HG02884 (cell line): ENCODE measurements around the gene TENM4.

Experiments
- ATAC-seq: cut with Tn5 transposase; IDR thresholded peaks from one replicate; pipeline ENCODE4 v1.9.1; 2021; ENCODE audit warnings: mild to moderate bottlenecking, moderate library complexity; ENCODE audit not compliant: unreplicated experiment

The TENM4 gene

DNA sequence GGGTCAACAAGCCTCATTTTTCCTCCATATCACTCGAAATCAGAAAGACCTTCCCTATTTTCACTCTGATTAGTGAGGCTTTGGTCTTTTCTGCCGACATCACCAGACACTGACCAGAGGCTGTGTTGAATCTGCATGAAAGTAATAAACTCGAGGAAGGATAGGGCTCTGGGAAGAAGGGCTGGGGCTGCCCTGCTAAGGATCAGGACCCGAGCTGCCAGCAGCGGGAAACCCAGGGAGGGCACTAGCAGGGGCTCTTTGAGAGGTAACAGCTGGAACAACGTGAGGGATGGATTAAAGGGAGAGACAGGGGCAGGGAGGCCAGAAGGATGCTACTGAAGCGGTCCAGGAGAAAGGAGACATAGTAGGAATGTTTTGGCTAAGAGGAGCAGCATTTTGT lies 488.7 kb downstream of the TENM4 start:
- no peak for ATAC-seq

DNA sequence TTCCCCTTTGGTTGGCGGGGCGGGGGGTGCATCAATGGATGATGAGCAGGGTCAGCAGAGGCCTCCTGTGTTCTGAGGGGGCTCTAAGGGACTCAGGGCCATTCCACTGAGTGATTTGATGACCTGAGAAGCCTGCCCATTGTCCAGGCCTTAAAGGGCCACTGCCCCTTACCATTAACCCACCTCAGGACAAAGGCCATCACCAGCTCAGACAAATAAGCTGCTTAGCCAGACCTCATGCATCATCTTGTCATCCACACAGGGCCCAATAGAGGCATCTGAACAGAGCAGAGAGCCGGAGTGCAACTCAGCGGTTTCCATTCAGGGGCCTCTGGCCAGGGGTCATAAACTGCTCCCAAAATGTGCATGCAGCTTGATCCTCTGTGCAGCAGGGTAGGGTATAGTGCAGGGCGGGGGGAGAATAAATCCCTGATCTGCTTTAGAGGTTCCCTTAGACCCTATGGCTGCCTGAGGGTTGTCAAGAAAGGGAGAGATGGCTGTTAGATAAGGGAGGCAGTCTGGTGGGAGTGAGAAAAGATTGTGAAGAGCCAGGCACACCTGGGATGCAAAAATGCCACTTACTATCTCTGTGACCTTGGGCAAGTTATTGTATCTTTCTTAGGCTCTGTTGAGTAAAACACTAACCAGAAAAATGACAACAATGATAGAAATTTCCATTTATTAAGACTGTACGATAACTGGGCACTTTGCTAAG lies 490.7 kb downstream of the TENM4 start:
- no peak for ATAC-seq

DNA sequence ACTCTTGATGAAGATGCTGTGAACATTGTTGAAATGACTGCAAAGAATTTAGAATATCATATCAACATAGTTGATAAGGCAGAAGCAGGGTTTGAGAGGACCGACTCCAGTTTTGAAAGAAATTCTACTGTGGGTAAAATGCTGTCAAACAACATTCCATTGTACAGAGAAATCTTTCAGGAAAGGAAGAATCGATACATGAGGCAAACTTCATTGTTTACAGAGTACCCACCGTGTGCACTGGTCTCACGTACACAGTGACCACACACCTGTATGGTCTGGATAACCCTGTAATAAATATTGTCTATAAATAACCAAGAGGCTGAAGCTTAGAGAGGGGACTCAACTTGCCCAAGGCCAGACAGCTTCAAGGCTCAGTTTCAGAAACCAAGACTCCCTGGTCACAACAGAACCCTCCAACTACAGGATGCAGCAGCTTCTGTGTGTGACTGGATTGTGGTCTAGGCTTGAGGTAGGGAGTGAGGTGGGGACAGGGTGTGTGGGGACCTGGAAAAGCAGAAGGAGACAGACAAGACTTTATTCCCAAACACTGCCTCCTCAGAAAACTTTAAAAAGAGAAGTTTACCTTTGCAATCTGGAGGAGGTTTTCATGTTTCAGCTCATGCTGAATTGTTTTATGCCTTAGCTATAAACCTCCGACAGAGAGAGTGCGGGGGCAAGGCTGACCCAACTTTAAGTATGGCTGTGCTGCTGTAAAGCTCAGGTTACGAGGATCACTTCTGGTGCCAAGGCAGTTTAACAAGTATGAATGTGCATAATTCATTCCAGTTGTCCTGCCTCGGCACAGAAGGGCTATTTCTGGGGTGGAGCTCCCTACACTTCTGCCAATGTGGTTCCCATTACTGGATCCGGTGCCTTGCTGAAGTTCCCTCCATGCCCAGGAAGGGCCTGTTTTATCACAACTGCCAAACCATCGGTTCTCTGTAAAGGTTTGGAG lies 493.6 kb downstream of the TENM4 start:
- ATAC-seq = no peak

DNA sequence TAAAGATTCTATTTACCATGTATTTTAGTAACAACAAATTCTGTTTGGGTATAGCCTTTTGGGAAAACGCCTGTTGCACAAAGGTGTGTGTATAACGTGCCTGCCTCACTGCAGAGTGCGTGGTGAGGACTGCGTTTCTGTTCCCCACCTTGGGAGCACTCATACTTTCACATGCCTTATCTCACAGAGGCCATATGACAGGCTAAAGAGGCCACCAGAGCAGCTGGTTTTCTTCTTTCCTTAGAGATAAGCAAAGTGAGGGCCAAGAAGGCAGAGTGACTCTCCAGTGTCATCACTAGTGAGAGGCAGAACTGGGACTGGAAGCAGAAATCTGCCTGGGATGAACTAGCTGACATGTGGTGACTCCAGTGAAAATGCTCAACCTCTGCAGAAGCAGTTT lies 497.0 kb downstream of the TENM4 start:
- no peak for ATAC-seq

DNA sequence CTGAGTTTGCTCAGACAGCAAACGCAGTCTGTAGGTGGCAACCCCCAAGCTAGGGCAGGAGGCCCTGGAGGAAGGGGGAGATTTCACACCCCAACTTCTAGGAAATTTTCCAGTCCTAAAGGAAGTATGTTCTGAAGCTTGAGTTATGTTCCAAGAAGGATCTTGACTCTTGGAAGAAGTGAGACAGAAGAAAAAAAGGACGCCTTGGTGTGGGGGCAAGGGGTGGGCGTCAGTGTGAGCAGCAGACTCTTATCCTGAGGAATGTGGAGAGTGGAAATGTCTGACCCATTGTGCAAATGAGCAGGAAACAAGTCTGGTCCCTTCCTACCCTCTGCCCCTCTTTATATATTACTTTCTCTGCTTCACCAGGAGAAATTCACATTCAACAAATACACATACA lies 497.7 kb downstream of the TENM4 start:
- ATAC-seq = no peak

DNA sequence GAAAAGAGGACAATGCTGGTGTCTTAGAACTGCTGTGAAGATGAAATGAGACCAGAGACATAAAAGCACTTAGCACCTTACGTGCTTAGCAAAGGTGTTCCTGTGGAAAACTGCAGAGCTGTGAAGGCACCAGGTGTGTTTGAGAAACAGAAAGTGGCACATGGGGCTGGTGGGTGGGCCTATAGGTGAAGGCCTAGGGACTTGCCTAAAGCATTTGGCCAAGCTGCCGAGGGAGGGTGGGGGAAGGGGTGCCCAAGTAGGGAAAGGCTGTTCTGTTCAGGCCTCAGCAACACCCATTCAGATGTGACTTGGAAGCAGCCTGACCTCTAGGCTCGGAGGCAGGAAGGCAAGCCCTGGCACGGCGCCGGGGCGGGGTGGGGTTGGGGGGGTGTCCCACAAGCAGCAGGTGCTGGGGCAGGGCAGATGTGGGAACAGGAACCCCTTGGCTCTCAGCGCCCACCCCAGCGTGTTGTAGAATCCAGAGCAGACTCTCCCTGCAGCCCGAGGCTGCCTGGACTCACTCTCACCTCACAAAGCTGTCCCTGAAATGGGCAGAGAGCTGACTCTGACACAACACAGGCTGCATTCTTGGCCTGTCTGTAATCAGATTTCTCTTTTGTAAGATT lies 499.5 kb downstream of the TENM4 start:
- ATAC-seq = no peak

DNA sequence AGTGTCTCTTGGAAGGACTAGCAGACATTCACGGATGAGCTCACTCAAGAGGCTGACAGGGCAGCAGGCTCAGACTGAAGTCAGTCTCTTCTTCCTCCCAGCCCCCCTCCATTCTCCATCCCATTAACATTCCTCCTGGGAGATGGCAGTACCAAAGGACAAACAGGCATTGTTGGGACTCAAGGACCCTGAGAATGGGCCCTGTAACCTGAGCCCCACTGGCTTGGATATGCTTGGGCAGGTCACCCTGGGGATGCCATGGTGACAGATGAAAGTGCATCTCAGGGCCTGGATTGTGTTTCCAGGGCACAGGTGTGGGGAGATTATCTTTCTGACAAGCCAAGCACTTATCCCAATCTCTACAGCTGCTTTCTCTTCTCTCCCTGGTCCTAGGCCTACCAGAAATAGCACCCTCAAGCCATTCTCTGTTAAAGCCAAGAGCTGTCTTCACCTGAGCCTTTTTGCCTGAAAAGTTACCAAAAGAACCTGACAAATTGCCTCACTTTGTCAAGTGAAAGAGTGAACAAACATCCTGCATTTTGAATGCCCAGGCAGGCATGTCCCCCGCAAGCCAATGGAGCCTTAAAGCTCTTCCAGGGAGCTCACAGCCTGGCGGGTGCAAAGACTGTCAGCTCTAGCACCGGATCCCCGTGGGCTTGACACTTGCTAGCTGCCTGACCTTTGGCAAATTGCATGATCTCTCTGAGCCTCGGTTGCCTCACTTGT lies 500.2 kb downstream of the TENM4 start:
- ATAC-seq = no peak

DNA sequence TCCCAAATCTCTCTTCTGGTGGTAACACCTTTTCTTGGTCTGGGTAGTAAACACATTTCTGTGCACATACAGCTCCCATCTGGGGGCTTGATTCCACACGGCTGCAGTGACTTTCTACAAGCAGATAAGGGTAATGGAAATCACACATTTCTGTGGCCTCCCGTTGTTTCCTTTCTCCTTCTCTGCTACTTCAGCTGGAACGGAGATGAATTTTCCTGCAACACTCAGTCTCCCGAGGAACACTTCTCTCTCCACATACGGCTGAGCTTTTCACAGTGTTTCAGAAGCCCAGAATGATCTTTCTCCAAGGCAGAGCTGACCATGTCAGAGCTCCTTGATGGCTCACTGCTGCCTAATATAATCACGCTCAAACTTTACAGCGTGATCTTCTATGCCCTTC lies 501.9 kb downstream of the TENM4 start:
- no peak for ATAC-seq

DNA sequence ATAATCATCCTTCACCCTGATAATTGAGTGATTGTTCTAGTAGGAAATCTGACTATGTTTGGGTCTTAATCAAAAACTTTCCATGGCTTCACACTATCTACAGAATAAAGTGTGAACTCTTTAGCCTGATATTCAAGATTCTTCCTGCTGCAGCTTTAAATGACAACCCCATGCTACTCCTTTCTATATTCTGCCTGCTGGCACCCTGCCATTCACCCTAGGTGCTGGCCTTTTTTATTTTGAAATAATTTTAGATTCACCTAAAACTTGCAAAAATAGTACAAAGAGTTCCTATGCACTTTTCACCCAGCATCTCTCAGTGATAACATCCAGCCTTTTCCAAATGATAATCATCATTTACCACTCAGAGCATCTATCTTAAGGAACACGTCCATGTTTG lies 502.8 kb downstream of the TENM4 start:
- ATAC-seq = no peak

DNA sequence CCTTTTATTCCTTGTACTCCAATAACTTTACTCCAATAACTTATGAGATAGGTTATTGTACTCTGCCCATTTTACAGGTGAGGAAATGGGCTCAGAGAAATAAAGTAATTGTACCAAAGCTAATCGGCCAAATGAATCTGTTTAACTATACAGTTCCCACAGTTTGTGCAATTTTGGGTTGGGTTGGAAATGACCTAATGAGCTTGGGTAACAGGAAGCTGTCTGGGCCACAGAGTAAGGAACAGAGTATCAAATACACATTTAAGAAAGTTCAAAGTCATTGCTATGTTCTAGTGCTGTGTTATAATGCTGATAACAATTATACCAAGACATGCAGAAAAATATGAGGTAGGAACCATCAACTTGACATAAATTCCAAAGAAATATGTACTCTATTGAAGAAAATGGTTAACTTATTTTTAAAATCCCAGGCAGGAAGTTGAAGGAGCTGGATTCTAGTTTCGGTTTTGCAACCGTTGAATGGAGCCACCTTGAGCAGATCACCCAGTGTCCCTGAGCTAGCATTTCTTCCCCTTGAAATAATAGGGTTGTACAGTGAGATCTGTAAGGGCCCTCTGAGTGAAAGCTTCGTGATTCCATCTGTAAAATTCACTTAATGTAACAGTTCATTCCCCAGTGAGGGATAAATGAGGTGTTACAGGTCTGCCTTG lies 505.3 kb downstream of the TENM4 start:
- no peak for ATAC-seq

DNA sequence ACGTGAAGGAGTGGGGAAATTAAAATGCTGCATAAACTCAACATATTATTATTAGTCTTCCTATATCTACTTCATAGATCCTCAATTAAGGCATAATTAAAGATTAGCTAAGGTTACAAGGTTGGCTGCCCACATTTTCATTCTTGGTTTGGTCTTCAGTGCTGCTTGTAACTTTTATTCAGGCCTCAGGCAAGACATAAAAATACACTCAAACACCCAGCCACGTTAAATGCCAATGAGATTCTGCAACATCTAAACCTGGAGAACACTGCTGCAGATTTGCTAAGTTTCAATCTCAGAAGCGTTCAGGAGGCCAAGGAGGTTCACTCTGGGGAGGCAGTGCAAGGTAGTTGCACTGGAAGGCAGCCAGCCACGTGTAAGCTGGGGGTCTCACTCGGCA lies 507.5 kb downstream of the TENM4 start:
- ATAC-seq = no peak

DNA sequence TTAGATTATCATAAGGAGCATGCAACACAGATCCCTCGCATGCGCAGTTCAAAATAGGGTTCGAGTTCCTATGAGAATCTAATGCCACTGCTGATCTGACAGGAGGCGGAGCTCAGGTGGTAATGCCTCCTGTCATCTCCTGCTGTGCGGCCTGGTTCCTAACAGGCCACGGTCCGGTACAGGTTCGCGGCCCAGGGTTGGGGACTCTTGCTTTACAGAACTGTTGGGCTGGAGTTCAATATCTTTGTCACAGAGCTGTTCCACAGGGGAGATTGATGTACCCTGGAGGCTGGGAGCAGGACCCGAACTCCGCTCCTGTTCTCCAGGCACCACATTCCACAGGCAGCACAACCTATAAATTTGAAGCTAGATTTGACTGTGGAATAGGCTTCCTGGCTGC lies 508.1 kb downstream of the TENM4 start:
- no peak for ATAC-seq

DNA sequence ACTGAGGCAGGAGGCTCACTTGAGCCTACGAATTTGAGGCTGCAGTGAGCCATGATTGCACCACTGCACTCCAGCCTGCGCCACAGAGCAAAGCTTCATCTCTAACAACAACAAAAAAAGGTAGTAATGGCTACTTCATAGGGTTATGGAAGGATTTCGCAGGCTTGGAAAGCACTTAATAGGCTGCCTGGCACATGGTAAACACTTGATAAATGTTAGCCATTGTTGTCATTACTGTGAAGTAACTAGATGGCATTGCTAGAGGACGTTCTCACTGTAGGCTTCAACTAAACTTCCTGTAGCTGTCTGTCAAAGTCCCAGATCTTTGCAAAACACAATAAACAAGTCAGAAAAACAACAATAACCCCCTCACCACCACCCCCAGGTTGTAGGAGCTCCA lies 508.9 kb downstream of the TENM4 start:
- ATAC-seq = no peak

DNA sequence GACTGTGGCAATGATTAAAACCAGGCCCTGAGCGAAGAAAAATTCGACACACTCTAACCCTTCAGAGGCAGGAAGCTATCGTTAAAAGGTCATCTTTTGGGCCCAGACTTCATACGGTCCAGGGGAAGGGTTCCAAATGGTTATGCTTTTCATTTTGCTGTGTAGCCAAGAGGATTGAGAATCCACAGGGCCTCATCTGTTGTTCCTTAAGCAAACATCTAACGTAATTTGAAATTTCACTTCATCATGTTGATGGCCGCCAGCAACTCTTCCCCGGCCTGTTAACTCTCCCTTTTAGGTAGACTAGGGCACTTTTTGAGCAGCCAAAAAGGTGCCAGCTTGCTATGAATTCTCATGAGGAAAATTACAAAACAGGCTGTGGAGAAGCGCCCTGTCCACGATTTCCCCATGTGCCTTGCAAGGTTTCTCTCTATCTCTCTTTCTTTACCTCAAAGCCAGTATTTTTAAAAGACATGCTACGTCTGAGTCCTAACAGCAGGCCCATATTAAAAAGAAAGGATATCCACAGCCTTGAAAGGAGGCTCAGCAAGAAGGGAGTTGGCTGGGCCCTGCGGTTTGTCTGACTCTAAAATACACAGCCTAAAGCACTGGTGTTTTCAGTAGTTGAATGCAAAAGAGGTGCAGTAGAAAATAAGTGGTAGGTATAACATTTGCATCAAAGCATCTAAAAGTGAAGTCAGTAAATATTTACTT lies 509.9 kb downstream of the TENM4 start:
- no peak for ATAC-seq

DNA sequence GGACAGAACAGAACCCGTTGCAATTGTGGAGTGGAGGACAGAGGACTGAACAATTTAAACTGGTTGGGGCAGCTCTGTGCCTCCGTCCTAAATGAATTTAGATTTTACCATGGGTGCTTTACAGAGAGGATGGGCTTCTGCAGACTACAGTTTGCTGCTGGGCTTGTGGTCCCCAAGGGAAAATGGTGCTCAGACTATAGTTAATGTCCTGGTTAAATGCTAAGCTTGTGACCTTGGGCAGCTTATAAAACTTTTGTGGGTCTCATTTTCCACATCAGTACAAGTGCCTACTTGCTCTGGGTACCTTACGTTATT lies 511.0 kb downstream of the TENM4 start:
- ATAC-seq = no peak

DNA sequence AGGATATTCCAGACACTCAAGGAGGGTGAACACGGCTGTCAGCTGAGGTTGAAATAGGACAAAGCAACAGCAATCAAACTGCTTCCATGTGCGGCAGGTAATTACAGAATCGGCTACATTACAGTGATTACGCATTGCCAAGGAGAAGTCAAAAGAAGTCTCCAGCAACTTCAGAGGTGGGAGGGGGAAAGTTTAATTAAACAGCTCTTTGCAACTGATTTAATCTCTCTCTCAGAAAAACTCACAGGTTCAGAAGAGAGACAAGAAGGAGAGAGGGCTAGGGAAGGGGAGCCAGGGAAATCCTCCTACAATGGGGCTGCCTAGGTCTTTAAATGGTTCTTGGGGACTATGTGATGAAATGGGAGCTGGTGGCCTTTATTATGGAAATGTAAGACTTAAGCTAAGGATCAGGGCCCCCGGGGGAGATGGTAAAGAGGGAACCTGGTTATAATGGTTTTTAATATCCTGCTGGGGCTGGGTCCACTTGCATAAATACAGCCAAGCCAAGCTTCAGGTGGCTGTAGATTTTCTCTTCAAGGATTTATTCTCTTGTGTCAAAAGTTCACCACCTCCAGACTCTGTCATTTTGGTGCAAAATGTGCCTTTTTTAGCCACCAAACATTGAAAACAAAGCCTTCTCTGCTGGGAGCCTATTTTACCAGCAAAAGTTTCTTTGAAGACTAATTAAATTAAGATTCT lies 511.5 kb downstream of the TENM4 start:
- no peak for ATAC-seq

DNA sequence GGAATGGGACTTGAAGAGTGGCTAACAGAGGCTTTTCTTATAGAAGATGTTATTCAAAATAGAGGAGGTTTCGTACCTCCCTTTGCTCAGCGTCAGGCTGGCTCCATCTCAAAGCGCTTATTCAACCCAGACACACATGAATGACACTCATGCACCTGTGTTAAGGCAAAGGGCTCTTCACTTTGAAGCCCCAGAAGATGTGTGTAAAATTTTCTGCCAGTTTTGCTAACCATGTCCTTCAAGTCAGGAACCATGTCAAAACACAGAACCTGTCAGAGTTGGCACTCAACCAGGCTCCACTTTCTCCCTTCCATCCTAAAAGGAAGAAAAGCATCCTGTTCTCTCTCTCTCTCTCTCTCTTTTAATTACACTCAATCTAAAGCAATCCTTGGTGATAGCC lies 513.3 kb downstream of the TENM4 start:
- no peak for ATAC-seq

DNA sequence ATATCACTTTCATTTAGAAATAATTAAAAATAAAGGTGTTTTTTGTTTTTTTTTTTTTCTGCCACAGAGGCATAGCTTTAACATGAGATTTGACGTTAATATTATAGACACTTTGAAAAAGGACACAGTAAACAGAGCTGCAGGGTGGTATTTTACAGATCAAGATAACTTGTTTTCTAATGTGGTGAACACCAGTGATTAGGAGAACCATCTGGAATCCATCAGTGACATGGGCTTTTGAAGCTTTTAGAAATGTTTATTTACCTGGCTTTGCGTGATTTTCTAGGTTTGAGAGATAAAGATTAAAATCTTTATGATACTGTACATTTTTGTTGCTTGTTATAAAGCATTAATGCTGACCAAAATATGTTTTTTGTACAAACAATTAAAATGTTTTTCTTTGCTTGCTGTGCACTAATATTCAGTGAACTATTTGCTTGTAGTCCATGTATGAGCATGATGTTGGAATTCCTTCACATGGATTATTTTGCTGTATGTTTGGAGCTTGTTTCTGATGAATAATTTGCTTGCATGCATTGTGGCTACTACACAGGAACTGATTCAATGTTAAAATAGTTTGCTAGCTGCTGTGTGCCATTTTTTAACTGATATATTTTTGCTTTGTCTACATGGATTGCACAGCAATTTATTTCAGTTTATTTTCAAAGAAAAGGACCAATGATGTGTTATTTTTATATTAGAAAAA lies 514.0 kb downstream of the TENM4 start:
- ATAC-seq = no peak

DNA sequence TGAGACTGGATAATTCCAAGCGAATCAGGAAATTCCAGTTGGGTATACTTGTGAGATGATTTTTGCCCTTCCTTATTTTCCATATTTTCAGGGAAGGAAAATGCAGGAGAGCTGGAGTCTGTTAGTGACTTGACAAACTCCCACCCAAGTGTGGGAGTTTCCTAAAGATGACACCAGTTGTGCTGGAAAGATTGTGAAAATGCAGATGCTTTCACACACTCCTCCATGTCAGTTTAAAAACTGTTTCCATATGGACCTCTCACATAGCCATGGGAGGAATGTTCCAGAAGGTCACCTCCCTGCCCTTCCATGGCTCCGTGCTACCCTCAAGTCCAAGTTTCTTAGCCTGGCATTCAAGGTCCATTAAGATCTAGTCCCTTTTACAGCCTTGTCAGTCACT lies 515.4 kb downstream of the TENM4 start:
- no peak for ATAC-seq
